ENCODE results near the gene PRPSAP1.

The PRPSAP1 gene

DNA sequence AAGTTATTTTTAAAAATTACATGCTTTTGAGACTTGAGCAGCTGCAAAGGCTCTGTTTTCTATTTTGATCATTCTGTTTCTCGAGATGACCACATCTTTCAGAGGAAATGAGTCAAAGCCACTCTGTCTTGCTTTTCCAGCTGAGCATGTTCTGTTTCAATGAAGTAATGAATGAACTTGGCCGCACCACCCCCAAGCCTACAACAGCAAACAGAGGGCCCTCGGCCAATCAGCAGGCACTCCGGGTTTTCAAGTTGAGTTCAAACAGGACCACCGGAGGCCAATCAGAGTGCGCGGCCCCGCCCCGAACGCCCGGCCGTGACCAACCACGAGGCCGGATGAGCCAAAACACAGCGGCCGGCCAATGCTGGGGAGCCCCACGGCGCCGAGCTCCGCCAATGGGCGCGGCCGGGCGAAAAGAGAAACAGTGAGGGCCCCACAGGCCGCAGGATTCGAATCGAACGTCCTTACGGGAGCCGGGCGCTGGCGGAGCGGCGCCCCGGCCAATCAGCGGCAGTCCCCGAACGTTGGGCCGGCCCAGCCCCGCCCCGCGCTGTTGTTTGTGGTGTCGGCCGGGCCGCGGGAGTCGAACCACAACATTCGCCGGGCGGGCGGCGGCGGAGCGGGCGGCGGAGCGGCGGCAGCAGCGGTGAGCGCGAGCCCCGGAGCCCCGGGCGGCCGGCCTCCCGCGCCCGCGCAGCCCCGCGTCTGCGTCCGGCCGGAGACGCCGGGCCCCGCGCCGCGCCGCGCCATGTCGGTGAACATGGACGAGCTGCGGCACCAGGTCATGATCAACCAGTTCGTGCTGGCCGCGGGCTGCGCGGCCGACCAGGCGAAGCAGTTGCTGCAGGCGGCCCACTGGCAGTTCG is 88.7 kb downstream of the PRPSAP1 start, which contains the start of gene UBALD2:
TSS of gene UBALD2 (plus strand) at position 594 of the 869 bp plus-strand sequence. CDS start at position 752, 158 bp downstream.
- Mint-ChIP-seq H3K4me3 (peak within 1 kb of the TSS; percentile 98), H3K36me3 (peaks cover 15% of the 10 kb centered on the region), H3K27me3 (no peaks in the 10 kb centered on the region), H3K9me3 (no peaks in the 10 kb centered on the region), H3K27ac (peak within 1 kb of the TSS; percentile 80), H3K4me1 (peaks cover 74% of the 10 kb centered on the region)
- peak; percentile 92 for ATAC-seq

DNA sequence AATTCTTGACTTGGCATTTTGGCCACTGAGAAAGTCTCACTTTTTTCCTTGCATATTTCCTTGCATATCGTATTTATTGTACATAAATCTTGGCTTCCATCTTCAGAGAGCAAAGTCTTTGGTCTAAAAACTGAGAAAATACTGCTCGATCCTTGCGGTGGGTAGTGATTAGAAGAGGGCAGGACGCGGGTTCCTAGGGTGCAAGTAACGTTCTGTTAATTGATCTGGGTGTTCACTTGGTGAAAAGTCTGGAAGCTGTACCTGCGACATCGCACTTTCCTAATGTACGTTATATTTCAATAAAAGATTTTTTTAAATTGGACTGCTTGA is 89.3 kb downstream of the PRPSAP1 start:
- Mint-ChIP-seq H3K9me3 (no peaks in the 10 kb centered on the region), H3K4me1 (peaks cover 74% of the 10 kb centered on the region), H3K27ac (peak overlapping the region; percentile 80), H3K4me3 (peak overlapping the region; percentile 71), H3K27me3 (no peaks in the 10 kb centered on the region), H3K36me3 (peaks cover 15% of the 10 kb centered on the region)
- no peak for ATAC-seq

DNA sequence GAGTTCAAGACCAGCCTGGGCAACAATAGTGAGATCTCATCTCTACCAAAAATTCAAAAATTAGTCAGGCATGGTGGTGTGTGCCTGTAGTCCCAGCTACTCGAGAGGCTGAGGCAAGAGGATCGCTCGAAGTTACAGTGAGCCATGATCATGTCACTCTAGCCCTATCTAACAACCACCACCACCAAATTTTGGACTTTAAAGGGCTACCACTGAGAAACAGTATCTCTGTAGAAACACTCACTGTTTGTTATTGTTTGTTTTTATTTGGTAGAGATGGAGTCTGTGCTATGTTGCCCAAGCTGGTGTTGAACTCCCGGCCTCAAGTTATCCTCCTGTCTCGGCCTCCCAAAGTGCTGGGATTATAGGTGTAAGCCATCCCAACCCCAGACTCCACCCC is 89.8 kb downstream of the PRPSAP1 start:
- Mint-ChIP-seq H3K9me3 (no peaks in the 10 kb centered on the region), H3K27me3 (no peaks in the 10 kb centered on the region), H3K36me3 (peaks cover 15% of the 10 kb centered on the region), H3K4me1 (peaks cover 71% of the 10 kb centered on the region), H3K27ac (peak overlapping the region; percentile 80), H3K4me3 (peak overlapping the region; percentile 71)
- ATAC-seq = no peak

DNA sequence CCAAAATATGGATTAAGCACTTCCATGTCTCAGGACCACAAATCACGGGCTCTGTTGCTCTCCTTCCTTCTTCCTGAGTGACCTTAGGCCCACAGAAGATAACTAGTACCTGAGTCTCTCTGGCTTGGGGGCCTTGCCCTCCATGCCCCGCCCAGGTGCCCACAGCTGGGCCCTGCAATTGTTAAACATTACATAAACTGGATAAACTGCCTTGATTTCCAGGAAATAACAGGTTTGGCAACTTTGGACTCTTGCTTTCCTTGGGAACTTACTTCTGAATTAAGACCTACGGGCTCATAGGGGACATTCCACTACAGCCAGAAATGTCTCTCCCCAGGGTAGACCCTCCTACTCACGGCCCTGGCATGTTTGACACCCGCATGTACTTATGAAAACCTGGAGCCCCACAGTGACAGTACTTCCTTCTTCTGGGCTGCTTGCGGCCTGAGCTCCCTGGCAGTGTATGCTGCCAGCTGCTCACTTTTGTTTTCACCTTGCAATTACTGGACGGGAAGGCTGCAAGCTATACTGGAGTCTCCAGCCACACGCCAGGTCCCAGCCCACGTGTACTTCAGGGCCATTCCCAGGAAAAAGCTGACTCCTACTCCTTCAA is 90.9 kb downstream of the PRPSAP1 start:
- Mint-ChIP-seq H3K4me1 (peaks cover 60% of the 10 kb centered on the region), H3K27ac (peak overlapping the region; percentile 80)

DNA sequence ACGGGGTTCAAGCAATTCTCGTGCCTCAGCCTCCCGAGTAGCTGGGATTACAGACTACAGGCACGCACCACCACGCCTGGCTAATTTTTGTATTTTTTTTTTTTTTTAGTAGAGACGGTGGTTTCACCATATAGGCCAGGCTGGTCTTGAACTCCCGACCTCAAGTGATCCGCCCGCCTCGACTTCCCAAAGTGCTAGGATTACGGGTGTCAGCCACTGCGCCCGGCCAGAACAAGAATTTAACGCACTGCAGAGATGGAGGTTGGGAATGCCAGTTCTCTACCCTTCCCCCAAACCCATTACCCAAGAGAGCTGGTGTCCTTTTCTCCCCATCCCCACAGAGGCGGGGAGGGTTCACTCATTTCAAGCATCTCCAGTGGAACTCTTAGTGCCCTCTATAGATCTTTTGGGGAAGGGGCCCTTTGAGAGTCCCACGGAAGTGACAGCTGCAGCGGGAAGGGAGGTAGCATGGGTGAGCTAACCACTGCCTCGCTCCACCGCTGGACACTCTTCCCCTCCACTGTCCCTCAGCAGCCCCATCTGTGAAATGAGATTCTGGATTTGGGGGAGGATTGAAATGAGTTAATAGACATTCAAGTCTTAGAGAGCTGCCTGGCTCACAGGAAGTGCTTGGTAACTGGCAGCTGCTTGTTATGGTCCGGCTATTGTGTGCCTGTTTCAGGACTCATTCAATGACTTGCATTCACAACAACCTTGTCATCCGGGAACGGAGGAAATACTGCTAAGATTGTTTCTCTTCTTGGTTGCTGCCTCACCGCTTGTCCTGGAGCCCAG is 92.1 kb downstream of the PRPSAP1 start:
- H3K9me3 Mint-ChIP-seq = no peaks in the 10 kb centered on the region
- no peaks in the 10 kb centered on the region for H3K27me3 Mint-ChIP-seq
- H3K27ac Mint-ChIP-seq = peak overlapping the region; percentile 80
- H3K36me3 Mint-ChIP-seq = no peaks in the 10 kb centered on the region
- peak overlapping the region; percentile 67 for H3K4me3 Mint-ChIP-seq
- ATAC-seq = no peak
- peaks cover 48% of the 10 kb centered on the region for H3K4me1 Mint-ChIP-seq

More for the DNA sequence above, 90.9 kb downstream of the PRPSAP1 start:
- Mint-ChIP-seq H3K27me3 (no peaks in the 10 kb centered on the region), H3K4me3 (peak overlapping the region; percentile 67), H3K36me3 (peaks cover 9% of the 10 kb centered on the region), H3K9me3 (no peaks in the 10 kb centered on the region)
- ATAC-seq = peak; percentile 29

DNA sequence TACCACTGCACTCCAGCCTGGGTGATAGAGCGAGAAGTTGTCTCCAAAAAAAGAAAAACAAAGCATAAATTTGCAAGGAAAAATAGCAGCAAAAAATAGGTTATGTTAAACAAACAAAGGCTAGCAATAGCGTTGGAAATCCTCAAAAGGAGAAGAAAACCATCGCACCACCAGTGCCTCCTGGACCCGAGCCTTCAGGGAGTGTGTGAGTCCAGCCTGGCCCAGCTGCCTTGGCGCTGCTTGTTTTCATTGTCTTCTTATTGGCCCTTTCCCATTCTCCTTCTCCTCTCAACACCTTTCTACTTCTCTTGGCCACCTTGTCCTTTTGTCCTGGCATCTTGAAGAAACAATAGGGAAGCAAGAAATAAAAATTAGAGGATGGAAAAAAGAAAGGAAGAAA is 93.0 kb downstream of the PRPSAP1 start:
- Mint-ChIP-seq H3K4me1 (peaks cover 47% of the 10 kb centered on the region), H3K36me3 (no peaks in the 10 kb centered on the region), H3K27ac (peak overlapping the region; percentile 60), H3K27me3 (no peaks in the 10 kb centered on the region), H3K9me3 (no peaks in the 10 kb centered on the region), H3K4me3 (peak overlapping the region; percentile 1)
- ATAC-seq = no peak

DNA sequence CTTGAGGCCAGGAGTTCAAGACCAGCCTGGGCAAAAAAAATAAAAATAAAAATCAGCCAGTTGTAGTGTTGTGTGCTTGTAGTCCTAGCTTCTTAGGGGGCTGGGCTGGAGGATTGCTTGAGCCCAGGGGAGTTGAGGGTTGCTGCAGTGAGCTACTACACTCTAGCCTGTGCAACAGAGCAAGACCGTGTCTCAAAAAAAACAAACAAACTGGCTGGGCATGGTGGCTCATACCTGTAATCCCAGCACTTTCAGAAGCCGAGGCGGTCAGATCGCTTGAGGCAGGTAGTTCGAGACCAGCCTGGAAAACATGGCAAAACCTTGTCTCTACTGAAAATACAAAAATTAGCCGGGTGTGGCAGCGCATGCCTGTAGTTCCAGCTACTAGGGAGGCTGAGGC is 93.5 kb downstream of the PRPSAP1 start:
- Mint-ChIP-seq H3K4me3 (no peak overlapping the region), H3K4me1 (peaks cover 47% of the 10 kb centered on the region), H3K36me3 (no peaks in the 10 kb centered on the region), H3K27ac (peak overlapping the region; percentile 60), H3K9me3 (no peaks in the 10 kb centered on the region), H3K27me3 (no peaks in the 10 kb centered on the region)
- ATAC-seq = no peak
